A549 (cell line): Measurements from ENCODE around the gene PLD5. TPM values are rescaled to one million over a fixed set of nuclear protein-coding genes. Genes with fewer than 3 reads are reported as not detected.

ENCODE experiments used
- ATAC-seq, 2 experiments: fragments of 200-7000 bp in 1 of 2; fragments of >200 bp in 1 of 2; cut with Nextera tagmentation in 1 of 2; cut with Tn5 transposase in 1 of 2; 3 replicates each; pipeline versions ENCODE4 v1.8.0 to v1.9.1; 2018 to 2020; ENCODE audit warnings: mild to moderate bottlenecking in 1 of 2, moderate library complexity in 1 of 2
- CTCF ChIA-PET: fragments of 300-600 bp; sonication (Branson Sonifier 250); formaldehyde crosslinking; extraction: SDS; loops from one replicate; lab custom pipeline; 2021; ENCODE audit warnings: antibody characterized with exemption, inconsistent platforms; lab: Yijun Ruan, JAX
- POLR2A ChIA-PET: fragments of 350-600 bp; formaldehyde crosslinking; extraction: SDS; loops from one replicate; lab custom pipeline; 2021; ENCODE audit warnings: antibody characterized with exemption, inconsistent platforms; lab: Yijun Ruan, JAX
- DNase-seq, 2 experiments: peaks; one replicate each; pipeline versions ENCODE4 v3.0.0 to v3.0.0-alpha.2; 2011 to 2016; ENCODE audit warnings: low read depth in 1 of 2, low spot score in 1 of 2
- FAIRE-seq: peaks from 2 replicates; lab custom pipeline; 2011; peaks lifted over from hg19 to GRCh38; lab: Jason Lieb, UNC
- H3K27ac ChIP-seq, 2 experiments: fragments of >200 bp; sonication (Bioruptor Twin); formaldehyde crosslinking; 3 replicates each; pipeline ENCODE4 v1.5.1; 2016 to 2017
- H3K4me1 ChIP-seq: fragments of >200 bp; sonication (Bioruptor Twin); formaldehyde crosslinking; 3 replicates; pipeline ENCODE4 v1.6.1; 2016
- H3K4me2 ChIP-seq: fragments of >200 bp; sonication (Bioruptor Twin); formaldehyde crosslinking; 3 replicates; pipeline ENCODE4 v1.6.1; 2016
- H3K4me3 ChIP-seq: fragments of >200 bp; sonication (Bioruptor Twin); formaldehyde crosslinking; 3 replicates; pipeline ENCODE4 v1.5.1; 2016
- H3K9me3 ChIP-seq: fragments of >200 bp; sonication (Bioruptor Twin); formaldehyde crosslinking; 3 replicates; pipeline ENCODE4 v1.6.1; 2016
- CBX2 ChIP-seq: fragments of 200-600 bp; sonication (generic); IDR thresholded peaks from 2 replicates; pipeline ENCODE4 v1.6.1; 2016; ENCODE audit warnings: low read depth, mild to moderate bottlenecking, borderline replicate concordance
- CTCF ChIP-seq: fragments of >200 bp; sonication (Bioruptor Twin); formaldehyde crosslinking; IDR thresholded peaks from 3 replicates; pipeline ENCODE4 v1.5.1; 2016
- E2F6 ChIP-seq: IDR thresholded peaks from 2 replicates; pipeline ENCODE4 v1.6.1; 2012; ENCODE audit warnings: low read depth, borderline replicate concordance
- ESRRA ChIP-seq: fragments of 150-350 bp; IDR thresholded peaks from 2 replicates; pipeline ENCODE4 v1.6.1; 2014; ENCODE audit warnings: mild to moderate bottlenecking, low read length, borderline replicate concordance
- FOSB ChIP-seq: fragments of 250-450 bp; sonication (Bioruptor Pico); IDR thresholded peaks from 2 replicates; pipeline ENCODE4 v1.5.0; 2020; ENCODE audit warnings: mild to moderate bottlenecking, moderate library complexity
- MAFK ChIP-seq: fragments of 450-650 bp; IDR thresholded peaks from 2 replicates; pipeline ENCODE4 v1.6.1; 2014; ENCODE audit not compliant: partially characterized antibody
- MYC ChIP-seq: IDR thresholded peaks from 2 replicates; pipeline ENCODE4 v1.6.1; 2012; ENCODE audit warnings: mild to moderate bottlenecking, inconsistent platforms, low read length, improper control_type of control experiment, borderline replicate concordance
- NFE2L2 ChIP-seq: fragments of 150-350 bp; conservative IDR thresholded peaks from 2 replicates; pipeline ENCODE4 v1.6.1; 2014; ENCODE audit warnings: low read length
- POLR2A ChIP-seq: IDR thresholded peaks from 2 replicates; pipeline ENCODE4 v1.6.1; 2012; ENCODE audit warnings: mild to moderate bottlenecking, low read length
- RAD21 ChIP-seq, 2 experiments: fragments of >200 bp in 1 of 2; sonication (Bioruptor Twin) in 1 of 2; formaldehyde crosslinking in 1 of 2; IDR thresholded peaks in 1 of 2; conservative IDR thresholded peaks in 1 of 2; 2 replicates in 1 of 2; 3 replicates in 1 of 2; pipeline ENCODE4 v1.6.1; 2012 to 2018; ENCODE audit warnings: inconsistent platforms in 1 of 2
- RNF2 ChIP-seq: fragments of 200-600 bp; sonication (generic); IDR thresholded peaks from 2 replicates; pipeline ENCODE4 v1.6.1; 2016; ENCODE audit warnings: low read depth, mild to moderate bottlenecking, antibody characterized with exemption, moderate library complexity, borderline replicate concordance
- TP53 ChIP-seq: fragments of 250-450 bp; sonication (Bioruptor Pico); IDR thresholded peaks from 2 replicates; pipeline ENCODE4 v1.5.0; 2021; ENCODE audit warnings: mild to moderate bottlenecking, moderate library complexity
- ZNF302 ChIP-seq: fragments of 250-450 bp; sonication (Bioruptor Pico); IDR thresholded peaks from 2 replicates; pipeline ENCODE4 v1.9.0; 2021; ENCODE audit warnings: inconsistent platforms, mild to moderate bottlenecking, moderate library complexity
- WGBS: methylation state at CpG from one replicate; pipeline ENCODE4 v1.1.6; 2017; ENCODE audit errors: missing lambda C conversion rate; 5-methylcytosine and 5-hydroxymethylcytosine counted together
- polyA plus RNA-seq, 4 experiments: library from polyadenylated mRNA; depleted of rRNA in 3 of 4; stranded (reverse); fragments of >200 nt; fragmentation: RNase III in 1 of 4; extraction: RNeasy Plus Mini Kit Qiagen cat#74134 plus additional on column Dnase treatment in 1 of 4; gene quantifications; 2 replicates in 3 of 4; 3 replicates in 1 of 4; pipeline ENCODE4 v1.2.3, GENCODE V29; 2011 to 2017
- TF ChIP-seq, protein P1 (sequence below): fragments of 150-350 bp; IDR thresholded peaks from 2 replicates; pipeline ENCODE4 v1.6.1; 2014; ENCODE audit warnings: low read depth, mild to moderate bottlenecking, low read length
- TF ChIP-seq, protein P2 (sequence below): fragments of 250-450 bp; sonication (Bioruptor Pico); IDR thresholded peaks from 2 replicates; pipeline ENCODE4 v1.5.0; 2021; ENCODE audit warnings: mild to moderate bottlenecking, moderate library complexity, borderline replicate concordance
- TF ChIP-seq, protein P3 (sequence below): fragments of 200-600 bp; sonication (generic); IDR thresholded peaks from 2 replicates; pipeline ENCODE4 v1.6.1; 2016; ENCODE audit warnings: antibody characterized with exemption, mild to moderate bottlenecking, moderate library complexity

PLD5 gene
- polyA plus RNA-seq, 2 of the 4 experiments (the other 2 are of a cell fraction), result 1.5 to 1.7 TPM

- Histone ChIP-seq H3K4me1 (no peaks in the 10 kb centered on the region), H3K4me2 (no peak overlapping the region), H3K9me3 (no peaks in the 10 kb centered on the region), H3K27ac (no peak overlapping the region), H3K4me3 (no peak overlapping the region)
- ATAC-seq, result no peak
- 65% methylated on average over 3 of the region's 3 CpGs for WGBS
- no peak for TF ChIP-seq CBX2
- ChIA-PET POLR2A (no interaction called here), CTCF (no interaction called here)
- DNase-seq, result no peak
- no peak for FAIRE-seq
These were observed 438.4 kb downstream of the PLD5 start for GRCh38 chr1:242086093-242086492.

DNA sequence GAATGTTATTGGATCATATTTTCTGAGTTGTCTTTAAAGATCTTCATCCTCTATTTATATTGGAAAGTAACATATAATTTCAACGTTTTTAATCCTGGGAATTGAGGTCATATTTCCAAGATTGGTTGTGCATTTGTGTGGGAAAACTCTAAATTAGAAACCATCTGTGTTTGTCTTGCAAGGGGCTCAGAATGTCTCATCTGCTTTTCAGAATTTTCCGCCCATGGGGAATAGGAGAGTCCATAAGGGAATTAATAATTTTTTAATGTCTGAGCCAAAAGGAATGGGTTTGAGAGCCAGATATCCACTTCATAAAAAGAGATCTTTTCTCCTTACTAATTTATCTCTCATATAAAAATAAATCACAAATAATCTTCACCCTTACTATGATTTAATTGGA, 440.8 kb downstream of the PLD5 start:
- no peak overlapping the region for H3K4me2 ChIP-seq
- TF ChIP-seq ZNF302 (CRISPR knock-in tag) (no peak), CTCF (no peak), RAD21 (conservative IDR thresholded peaks at IDR 0.05 in 1 of 2, IDR thresholded peaks at IDR 0.05 in 1 of 2) (no peak), FOSB (no peak), TP53 (CRISPR knock-in tag) (no peak), POLR2A (no peak), MYC (no peak), E2F6 (no peak), ESRRA (no peak), NFE2L2 (no peak), CBX2 (no peak), MAFK (no peak), RNF2 (no peak)
- TF ChIP-seq, protein P1, sequence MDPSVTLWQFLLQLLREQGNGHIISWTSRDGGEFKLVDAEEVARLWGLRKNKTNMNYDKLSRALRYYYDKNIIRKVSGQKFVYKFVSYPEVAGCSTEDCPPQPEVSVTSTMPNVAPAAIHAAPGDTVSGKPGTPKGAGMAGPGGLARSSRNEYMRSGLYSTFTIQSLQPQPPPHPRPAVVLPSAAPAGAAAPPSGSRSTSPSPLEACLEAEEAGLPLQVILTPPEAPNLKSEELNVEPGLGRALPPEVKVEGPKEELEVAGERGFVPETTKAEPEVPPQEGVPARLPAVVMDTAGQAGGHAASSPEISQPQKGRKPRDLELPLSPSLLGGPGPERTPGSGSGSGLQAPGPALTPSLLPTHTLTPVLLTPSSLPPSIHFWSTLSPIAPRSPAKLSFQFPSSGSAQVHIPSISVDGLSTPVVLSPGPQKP, result no peak
- TF ChIP-seq, protein P2, sequence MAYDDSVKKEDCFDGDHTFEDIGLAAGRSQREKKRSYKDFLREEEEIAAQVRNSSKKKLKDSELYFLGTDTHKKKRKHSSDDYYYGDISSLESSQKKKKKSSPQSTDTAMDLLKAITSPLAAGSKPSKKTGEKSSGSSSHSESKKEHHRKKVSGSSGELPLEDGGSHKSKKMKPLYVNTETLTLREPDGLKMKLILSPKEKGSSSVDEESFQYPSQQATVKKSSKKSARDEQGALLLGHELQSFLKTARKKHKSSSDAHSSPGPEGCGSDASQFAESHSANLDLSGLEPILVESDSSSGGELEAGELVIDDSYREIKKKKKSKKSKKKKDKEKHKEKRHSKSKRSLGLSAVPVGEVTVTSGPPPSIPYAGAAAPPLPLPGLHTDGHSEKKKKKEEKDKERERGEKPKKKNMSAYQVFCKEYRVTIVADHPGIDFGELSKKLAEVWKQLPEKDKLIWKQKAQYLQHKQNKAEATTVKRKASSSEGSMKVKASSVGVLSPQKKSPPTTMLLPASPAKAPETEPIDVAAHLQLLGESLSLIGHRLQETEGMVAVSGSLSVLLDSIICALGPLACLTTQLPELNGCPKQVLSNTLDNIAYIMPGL (CRISPR knock-in tag), result no peak
- TF ChIP-seq, protein P3, sequence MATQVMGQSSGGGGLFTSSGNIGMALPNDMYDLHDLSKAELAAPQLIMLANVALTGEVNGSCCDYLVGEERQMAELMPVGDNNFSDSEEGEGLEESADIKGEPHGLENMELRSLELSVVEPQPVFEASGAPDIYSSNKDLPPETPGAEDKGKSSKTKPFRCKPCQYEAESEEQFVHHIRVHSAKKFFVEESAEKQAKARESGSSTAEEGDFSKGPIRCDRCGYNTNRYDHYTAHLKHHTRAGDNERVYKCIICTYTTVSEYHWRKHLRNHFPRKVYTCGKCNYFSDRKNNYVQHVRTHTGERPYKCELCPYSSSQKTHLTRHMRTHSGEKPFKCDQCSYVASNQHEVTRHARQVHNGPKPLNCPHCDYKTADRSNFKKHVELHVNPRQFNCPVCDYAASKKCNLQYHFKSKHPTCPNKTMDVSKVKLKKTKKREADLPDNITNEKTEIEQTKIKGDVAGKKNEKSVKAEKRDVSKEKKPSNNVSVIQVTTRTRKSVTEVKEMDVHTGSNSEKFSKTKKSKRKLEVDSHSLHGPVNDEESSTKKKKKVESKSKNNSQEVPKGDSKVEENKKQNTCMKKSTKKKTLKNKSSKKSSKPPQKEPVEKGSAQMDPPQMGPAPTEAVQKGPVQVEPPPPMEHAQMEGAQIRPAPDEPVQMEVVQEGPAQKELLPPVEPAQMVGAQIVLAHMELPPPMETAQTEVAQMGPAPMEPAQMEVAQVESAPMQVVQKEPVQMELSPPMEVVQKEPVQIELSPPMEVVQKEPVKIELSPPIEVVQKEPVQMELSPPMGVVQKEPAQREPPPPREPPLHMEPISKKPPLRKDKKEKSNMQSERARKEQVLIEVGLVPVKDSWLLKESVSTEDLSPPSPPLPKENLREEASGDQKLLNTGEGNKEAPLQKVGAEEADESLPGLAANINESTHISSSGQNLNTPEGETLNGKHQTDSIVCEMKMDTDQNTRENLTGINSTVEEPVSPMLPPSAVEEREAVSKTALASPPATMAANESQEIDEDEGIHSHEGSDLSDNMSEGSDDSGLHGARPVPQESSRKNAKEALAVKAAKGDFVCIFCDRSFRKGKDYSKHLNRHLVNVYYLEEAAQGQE, result no peak
- TF ChIP-seq, all 56 proteins: peak for 0
- H3K27ac ChIP-seq, result no peak overlapping the region
- CTCF ChIA-PET, result no interaction called here
- no peaks in the 10 kb centered on the region for H3K4me1 ChIP-seq
- FAIRE-seq (no peak), ATAC-seq (no peak), DNase-seq (no peak)
- no peak overlapping the region for H3K4me3 ChIP-seq
- POLR2A ChIA-PET, result no interaction called here
- 46% methylated on average over 2 of the region's 2 CpGs for WGBS
- H3K9me3 ChIP-seq, result no peaks in the 10 kb centered on the region
